Neuron (in vitro differentiated cells): ENCODE results near the gene SEMA4F.

Source experiments
- H2AFZ ChIP-seq: one replicate; pipeline ENCODE4 v1.6.1; 2013; ENCODE audit warnings: low read depth, mild to moderate bottlenecking, inconsistent platforms, low read length, moderate library complexity
- H3K27me3 ChIP-seq: one replicate; pipeline ENCODE4 v1.6.1; 2013; ENCODE audit warnings: low read length; ENCODE audit not compliant: insufficient read depth
- H3K36me3 ChIP-seq: one replicate; pipeline ENCODE4 v1.6.1; 2013; ENCODE audit warnings: low read length; ENCODE audit not compliant: insufficient read depth
- H3K4me1 ChIP-seq: one replicate; pipeline ENCODE4 v1.6.1; 2013; ENCODE audit warnings: low read length; ENCODE audit not compliant: insufficient read depth
- H3K4me3 ChIP-seq: 2 replicates; pipeline ENCODE4 v1.5.1; 2013; ENCODE audit warnings: mild to moderate bottlenecking, low read length, moderate library complexity
- H3K9me3 ChIP-seq: one replicate; pipeline ENCODE4 v1.6.1; 2013; ENCODE audit warnings: low read length

Gene SEMA4F

DNA sequence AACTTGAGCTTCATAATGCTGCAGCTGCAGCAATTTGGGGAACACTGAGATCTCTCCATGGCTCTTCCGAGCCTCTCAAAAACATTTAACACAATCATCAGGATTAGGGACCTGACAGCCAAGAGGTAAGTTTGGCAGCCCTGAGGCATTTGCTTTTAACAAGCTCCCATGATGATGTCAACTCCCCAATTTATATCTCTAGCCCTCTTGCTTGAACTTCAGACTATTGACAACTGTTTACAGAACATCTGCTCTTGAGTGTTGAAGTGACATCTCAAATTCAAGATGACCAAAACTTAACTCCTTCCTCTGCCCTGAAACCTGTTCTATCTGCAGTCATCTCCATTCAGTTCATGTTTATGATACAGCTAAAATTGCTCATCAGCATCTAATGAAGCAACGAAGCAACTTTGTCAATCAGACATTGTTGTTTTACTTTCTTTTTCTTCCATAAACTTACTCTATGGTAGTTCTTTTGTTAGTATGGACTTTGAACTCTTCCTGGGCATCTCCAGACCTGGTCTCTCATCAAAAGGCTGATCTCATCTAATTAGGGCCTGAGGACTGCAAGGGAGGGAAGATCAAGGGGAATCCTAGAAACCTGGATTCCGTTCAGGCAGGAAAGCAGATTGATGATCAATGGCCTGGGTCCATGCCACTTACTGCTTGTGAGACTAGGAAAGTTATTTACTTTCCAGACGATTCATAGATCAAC is 48.1 kb downstream of the SEMA4F start:
- no peaks in the 10 kb centered on the region for H3K9me3 ChIP-seq
- H2AFZ ChIP-seq = no peak overlapping the region
- peaks cover 4% of the 10 kb centered on the region for H3K4me1 ChIP-seq
- no peak overlapping the region for H3K4me3 ChIP-seq
- no peaks in the 10 kb centered on the region for H3K36me3 ChIP-seq
- H3K27me3 ChIP-seq = no peaks in the 10 kb centered on the region

DNA sequence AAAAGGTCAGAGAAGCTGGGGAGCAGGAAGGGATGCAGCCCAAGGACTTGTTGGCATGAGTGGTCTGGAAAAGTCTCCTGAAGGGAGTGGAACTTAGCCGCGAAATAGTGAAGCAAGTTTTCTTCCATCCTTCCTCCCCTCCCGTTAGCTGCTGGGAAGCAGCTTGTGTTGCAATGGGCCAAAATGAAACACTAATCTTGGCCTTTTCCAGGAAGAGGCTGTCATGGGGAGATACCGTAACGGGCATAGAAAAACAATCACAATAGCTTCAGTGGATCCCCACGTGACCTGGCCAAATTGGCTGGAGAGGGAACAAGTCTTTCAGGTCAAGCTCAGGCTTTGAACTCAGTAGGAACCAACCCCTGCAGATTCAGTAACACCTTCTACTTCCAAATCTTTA is 49.3 kb downstream of the SEMA4F start:
- H3K9me3 ChIP-seq = no peaks in the 10 kb centered on the region
- no peaks in the 10 kb centered on the region for H3K36me3 ChIP-seq
- H3K27me3 ChIP-seq = no peaks in the 10 kb centered on the region
- H3K4me3 ChIP-seq = no peak overlapping the region
- H3K4me1 ChIP-seq = peaks cover 4% of the 10 kb centered on the region
- no peak overlapping the region for H2AFZ ChIP-seq

DNA sequence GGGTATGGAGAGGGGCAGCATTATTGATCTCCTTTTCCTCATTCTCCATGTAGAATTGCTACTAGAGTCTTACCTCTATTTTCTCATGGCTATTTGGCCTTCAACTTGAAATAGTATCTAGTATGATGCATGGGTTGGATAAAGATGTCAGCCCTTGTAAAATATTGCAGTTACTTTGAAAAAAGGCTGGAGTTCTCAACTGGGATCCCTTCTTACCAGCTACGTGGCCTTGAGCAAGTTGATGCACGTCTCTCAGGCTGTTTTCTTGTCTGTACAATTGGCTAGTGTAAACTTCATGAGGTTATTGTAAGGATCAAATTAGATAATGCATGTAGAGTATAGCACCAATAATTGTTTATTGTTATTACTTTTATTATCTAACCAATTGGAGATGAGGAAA is 50.2 kb downstream of the SEMA4F start:
- Histone ChIP-seq H3K27me3 (no peaks in the 10 kb centered on the region), H3K36me3 (no peaks in the 10 kb centered on the region), H3K4me1 (peaks cover 10% of the 10 kb centered on the region), H2AFZ (no peak overlapping the region), H3K4me3 (no peak overlapping the region), H3K9me3 (no peaks in the 10 kb centered on the region)

DNA sequence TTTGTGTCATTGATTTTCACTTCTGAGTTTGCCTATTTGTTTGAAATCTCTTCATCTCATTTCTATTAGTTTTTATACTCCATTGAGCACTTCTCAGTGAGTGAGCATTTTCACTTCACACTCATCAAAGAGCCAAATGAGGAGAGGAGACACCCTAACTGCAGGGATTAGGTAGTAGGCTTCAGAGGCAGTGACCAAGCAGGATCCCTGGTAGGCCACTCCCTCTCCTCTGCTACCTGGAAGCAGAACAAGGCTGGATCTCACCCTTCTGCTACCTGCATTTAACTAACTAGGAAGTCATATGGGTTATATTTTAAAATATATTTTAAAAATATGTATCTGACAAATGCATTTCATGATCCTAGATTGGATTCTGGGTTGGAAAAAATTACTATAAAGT is 52.7 kb downstream of the SEMA4F start:
- Histone ChIP-seq H3K36me3 (no peaks in the 10 kb centered on the region), H3K4me3 (no peak overlapping the region), H3K27me3 (no peaks in the 10 kb centered on the region), H3K4me1 (peaks cover 11% of the 10 kb centered on the region), H3K9me3 (no peaks in the 10 kb centered on the region), H2AFZ (no peak overlapping the region)

DNA sequence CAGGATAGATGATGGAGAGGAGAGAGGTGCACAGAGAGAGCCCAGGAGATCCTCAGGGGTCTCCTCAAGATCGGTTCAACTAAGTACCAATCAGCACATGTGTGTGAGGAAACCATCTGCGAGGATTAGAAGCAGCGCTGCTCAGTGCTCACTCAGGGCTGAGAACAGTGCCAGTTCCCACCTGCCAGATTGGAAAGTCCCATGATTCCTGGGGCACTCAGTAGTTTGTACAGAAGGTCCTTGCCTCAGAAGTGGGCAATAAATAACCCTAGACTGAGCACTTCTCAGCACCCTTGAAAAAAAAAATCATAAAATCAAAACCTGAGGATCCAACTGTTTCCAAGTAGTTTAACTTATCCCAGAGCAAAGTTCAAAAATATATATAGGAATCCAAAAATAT is 53.8 kb downstream of the SEMA4F start:
- H2AFZ ChIP-seq = no peak overlapping the region
- H3K27me3 ChIP-seq = peaks cover 3% of the 10 kb centered on the region
- peaks cover 11% of the 10 kb centered on the region for H3K4me1 ChIP-seq
- no peak overlapping the region for H3K4me3 ChIP-seq
- H3K36me3 ChIP-seq = no peaks in the 10 kb centered on the region
- no peaks in the 10 kb centered on the region for H3K9me3 ChIP-seq

DNA sequence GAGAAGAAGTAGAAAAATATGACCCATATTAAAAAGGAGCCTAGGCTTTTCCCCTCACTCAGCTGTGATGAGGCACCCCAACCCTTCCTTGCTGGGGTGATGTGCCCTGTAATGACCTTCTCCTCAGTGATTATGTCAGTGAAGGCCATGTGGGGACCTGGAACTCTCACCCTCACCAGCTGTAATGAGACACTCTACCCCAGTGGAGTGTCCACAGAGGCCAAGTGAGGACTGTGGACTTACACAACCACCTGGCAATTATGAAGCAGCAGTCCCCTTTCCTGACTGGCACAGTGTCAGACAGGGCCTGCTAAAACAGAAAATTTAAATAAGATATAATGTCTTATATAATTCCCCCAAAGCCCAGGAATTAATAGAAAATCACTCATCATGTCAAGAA is 54.2 kb downstream of the SEMA4F start:
- H3K9me3 ChIP-seq = no peaks in the 10 kb centered on the region
- H3K4me1 ChIP-seq = peaks cover 11% of the 10 kb centered on the region
- no peaks in the 10 kb centered on the region for H3K36me3 ChIP-seq
- no peak overlapping the region for H2AFZ ChIP-seq
- H3K4me3 ChIP-seq = no peak overlapping the region
- H3K27me3 ChIP-seq = peaks cover 3% of the 10 kb centered on the region

DNA sequence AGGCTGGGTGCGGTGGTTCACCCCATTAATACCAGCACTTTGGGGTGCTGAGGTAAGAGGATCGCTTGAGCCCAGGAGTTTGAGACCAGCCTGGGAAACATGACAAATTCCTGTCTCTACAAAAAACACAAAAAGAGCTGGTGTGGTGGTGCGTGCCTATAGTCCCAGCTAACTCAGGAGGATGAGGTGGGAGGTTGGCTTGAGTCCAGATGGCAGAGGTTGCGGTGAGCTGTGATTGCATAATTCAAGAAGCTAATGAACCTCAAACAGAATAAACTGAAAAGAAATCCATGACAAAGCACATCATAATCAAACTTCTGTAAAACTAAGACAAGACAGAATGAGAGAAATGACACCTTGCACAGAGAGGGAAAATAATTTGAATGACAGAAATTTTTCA is 54.8 kb downstream of the SEMA4F start:
- H3K4me3 ChIP-seq = no peak overlapping the region
- no peaks in the 10 kb centered on the region for H3K36me3 ChIP-seq
- no peaks in the 10 kb centered on the region for H3K9me3 ChIP-seq
- no peak overlapping the region for H2AFZ ChIP-seq
- H3K4me1 ChIP-seq = peaks cover 11% of the 10 kb centered on the region
- H3K27me3 ChIP-seq = peaks cover 3% of the 10 kb centered on the region

DNA sequence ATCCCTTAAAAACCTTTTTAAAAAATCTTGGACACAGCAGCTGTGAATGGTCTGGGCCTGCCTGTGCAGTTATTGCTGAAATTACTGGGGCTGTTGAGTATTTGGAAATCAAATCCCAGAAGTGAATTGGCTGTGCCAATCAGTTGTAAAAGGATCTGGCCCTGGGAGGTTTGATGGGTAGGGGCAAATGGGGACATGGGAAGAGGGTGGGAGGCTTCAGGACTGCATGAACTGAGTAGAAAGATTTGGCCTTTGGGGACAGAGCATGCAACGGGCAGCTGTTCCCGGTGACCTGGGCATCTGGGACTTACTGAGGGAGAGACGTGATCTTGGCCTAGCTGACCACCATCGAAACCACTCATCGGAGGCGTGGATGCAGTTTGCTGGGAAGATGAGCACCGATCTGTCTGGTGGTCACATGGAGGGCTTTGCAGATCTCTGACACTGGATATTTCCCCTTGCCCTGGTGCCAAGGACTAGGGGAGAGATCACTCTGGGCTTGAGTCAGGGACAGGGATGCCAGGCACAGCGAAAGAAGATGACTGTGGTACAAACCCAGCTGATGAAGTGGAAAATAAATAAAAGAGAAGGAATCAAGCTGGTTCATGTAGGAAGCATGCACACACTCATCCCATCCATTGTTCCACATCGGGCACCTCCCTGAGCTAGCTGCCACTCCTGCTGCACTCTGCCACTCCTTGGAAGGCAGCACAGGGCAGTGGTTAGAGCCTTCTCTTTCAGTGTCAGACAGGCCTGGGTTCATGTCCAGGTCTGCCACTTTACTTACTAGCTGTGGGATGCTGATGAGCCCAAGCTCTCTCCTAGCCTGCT is 58.4 kb downstream of the SEMA4F start:
- Histone ChIP-seq H2AFZ (no peak overlapping the region), H3K9me3 (no peaks in the 10 kb centered on the region)

DNA sequence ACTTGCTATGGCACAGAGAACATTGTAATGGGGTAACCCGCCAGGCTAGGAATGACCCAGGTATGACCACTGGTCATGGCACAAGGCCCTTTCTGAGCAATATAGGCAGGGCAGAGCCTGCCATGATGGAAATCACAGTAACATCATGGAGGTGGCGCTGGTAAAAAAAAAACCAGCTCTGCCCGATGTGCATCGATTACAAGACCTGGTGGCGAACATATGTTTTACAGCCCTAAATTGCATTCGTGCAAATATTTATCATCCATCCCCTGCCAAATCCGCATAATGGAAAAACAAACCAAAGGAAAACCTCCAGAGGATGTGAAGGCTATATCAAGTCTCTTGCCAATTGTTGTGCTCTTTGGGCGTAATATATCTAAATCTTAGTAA is 60.6 kb downstream of the SEMA4F start:
- Histone ChIP-seq H3K4me3 (no peak overlapping the region), H3K27me3 (peaks cover 3% of the 10 kb centered on the region), H3K4me1 (no peaks in the 10 kb centered on the region), H3K36me3 (no peaks in the 10 kb centered on the region), H3K9me3 (no peaks in the 10 kb centered on the region), H2AFZ (no peak overlapping the region)

More for the DNA sequence above, 58.4 kb downstream of the SEMA4F start:
- Histone ChIP-seq H3K4me1 (peaks cover 7% of the 10 kb centered on the region), H3K36me3 (no peaks in the 10 kb centered on the region), H3K4me3 (no peak overlapping the region), H3K27me3 (peaks cover 3% of the 10 kb centered on the region)

DNA sequence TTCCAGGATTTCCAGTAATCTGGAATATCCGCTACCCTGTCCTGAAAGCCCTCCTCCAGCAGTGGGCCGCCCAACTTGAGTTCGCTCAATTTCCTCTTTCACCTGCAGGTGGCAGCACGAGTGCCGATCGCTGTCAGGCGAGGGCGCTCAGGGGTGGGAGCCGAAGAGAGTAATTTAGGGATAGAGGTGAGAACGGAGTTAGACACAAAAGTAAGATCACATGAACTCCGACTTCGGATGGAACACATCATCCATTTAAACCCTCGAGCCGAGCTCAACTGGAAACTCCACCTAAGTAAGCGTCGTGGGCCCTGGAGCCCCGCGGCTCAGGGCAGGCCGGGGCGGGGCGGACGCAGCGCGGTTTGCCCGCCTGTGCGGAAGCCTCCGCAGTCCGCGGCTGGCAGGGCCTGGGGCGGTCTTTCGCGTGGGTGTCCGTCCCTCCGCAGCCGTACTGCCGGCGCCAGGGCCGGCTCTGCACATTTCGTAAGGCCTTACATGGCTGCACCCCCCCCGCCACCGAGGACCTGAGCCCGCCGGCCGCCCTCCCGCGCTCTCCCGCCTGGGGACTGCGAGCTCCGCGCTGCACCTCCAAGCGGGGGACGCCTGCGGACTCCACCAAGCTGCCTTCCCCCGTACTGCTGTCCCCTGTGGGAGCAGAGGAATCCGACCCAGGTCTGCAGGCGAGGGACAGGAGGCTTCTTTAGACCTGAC is 61.2 kb downstream of the SEMA4F start:
- Histone ChIP-seq H2AFZ (peak overlapping the region; percentile 83), H3K4me1 (no peaks in the 10 kb centered on the region), H3K27me3 (peaks cover 3% of the 10 kb centered on the region), H3K36me3 (no peaks in the 10 kb centered on the region), H3K4me3 (peak overlapping the region; percentile 60), H3K9me3 (no peaks in the 10 kb centered on the region)

DNA sequence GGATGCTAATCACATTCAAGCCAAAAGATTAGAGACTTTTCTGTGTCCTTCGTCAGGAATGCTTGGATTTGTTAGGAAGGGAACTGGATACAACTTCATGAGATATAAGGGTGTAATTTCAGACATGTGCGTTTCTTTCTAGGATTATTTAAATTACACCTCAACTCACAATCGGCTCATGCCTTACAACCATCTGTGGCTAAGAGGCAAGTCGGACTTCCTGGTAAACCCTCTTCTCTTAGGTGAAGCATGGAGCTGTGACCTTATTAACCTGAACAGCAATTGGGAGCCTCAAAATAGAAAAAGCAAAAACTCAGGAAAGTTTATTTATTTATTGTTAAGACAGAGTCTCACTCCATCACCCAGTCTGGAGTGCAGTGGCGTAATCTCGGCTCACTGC is 61.8 kb downstream of the SEMA4F start:
- Histone ChIP-seq H3K4me3 (peak overlapping the region; percentile 60), H2AFZ (peak overlapping the region; percentile 83), H3K4me1 (no peaks in the 10 kb centered on the region), H3K36me3 (no peaks in the 10 kb centered on the region), H3K27me3 (peaks cover 3% of the 10 kb centered on the region), H3K9me3 (no peaks in the 10 kb centered on the region)

DNA sequence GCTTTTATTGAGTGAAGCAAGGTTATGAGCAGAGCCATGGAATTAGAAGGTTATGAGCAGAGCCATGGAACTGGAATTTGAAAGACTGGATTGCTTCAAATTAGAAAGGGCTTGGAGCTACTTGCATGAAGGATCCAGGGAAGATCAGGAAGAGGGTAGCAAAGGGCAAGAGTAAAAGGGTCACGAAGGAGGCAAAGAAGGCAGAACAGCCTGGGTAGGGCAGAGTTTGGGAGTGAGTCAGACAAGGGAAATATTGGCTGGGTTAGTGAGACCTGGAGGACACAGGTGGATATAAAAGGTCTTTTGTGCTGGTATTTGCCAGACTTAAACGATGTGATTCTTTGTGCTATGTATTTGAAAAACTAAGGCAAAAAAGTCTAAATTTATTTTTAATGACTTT is 65.0 kb downstream of the SEMA4F start:
- H3K36me3 ChIP-seq = no peaks in the 10 kb centered on the region
- no peaks in the 10 kb centered on the region for H3K9me3 ChIP-seq
- H3K4me3 ChIP-seq = no peak overlapping the region
- no peak overlapping the region for H2AFZ ChIP-seq
- H3K4me1 ChIP-seq = no peaks in the 10 kb centered on the region
- no peaks in the 10 kb centered on the region for H3K27me3 ChIP-seq

DNA sequence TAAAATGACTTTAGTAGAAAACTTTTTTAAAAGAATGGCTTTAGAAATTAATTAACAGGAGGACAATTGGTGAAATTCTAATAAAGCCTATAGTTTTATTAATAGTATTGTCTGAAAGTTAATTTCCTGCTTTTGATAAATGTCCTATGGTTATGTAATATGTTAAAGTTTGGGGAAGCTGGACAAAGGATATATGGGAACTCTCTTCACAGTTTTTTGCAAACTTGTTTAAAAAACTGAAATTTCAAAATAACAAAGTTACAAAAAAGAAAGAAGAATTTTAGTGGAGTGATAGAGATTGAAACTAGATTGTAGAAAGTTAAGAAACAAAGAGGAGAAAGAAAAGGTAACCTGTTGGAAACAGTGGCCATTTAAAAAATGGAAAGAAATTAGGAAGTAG is 67.3 kb downstream of the SEMA4F start:
- Histone ChIP-seq H3K9me3 (no peaks in the 10 kb centered on the region), H3K4me1 (no peaks in the 10 kb centered on the region), H3K36me3 (no peaks in the 10 kb centered on the region), H3K4me3 (no peak overlapping the region), H3K27me3 (no peaks in the 10 kb centered on the region), H2AFZ (no peak overlapping the region)
